Measurements from ENCODE around the gene MPND.

DNA sequence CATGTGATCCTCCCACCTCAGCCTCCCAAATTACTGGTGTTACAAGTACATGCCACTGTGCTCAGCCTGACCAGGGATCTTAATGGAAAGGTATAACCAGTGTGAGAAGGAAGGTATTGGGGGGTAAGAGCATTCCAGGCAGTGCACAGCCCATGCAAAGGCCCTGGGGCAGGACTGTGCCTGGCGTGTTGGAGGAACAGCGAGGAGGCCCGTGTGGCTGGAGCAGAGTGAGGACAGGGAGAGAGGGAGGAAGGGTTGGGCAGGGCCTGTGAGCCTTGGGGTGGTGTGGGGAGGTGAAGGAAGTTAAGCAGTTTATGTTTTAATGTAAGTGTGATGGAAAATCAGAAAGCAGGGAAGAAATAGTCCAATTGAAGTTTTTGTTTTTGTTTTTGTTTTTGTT is 42.8 kb upstream of the MPND start:
- TF ChIP-seq, protein P1, sequence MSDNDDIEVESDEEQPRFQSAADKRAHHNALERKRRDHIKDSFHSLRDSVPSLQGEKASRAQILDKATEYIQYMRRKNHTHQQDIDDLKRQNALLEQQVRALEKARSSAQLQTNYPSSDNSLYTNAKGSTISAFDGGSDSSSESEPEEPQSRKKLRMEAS (IDR thresholded peaks at IDR 0.05), result no peak
- TF ChIP-seq POLR2A (IDR thresholded peaks at IDR 0.05; ENCODE audit: insufficient read depth in 1 of 2, low read depth in 2 of 2, low read length in 2 of 2) (no peak), EED (CRISPR knock-in tag; IDR thresholded peaks at IDR 0.05) (no peak), YY1 (IDR thresholded peaks at IDR 0.05; ENCODE audit: insufficient read depth, insufficient replicate concordance, low read depth, low read length) (no peak), CREM (IDR thresholded peaks at IDR 0.05) (no peak), CREM (CRISPR knock-in tag; IDR thresholded peaks at IDR 0.05) (no peak), NBN (conservative IDR thresholded peaks at IDR 0.05) (no peak), TCF12 (IDR thresholded peaks at IDR 0.05) (no peak), TCF12 (CRISPR knock-in tag; IDR thresholded peaks at IDR 0.05) (no peak), SETDB1 (CRISPR knock-in tag; IDR thresholded peaks at IDR 0.05; ENCODE audit: borderline replicate concordance) (no peak)
- TF ChIP-seq, protein P2, sequence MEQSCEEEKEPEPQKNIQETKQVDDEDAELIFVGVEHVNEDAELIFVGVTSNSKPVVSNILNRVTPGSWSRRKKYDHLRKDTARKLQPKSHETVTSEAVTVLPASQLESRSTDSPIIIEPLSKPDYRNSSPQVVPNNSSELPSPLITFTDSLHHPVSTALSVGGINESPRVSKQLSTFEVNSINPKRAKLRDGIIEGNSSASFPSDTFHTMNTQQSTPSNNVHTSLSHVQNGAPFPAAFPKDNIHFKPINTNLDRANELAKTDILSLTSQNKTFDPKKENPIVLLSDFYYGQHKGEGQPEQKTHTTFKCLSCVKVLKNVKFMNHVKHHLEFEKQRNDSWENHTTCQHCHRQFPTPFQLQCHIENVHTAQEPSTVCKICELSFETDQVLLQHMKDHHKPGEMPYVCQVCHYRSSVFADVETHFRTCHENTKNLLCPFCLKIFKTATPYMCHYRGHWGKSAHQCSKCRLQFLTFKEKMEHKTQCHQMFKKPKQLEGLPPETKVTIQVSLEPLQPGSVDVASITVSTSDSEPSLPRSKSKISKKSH (CRISPR knock-in tag; IDR thresholded peaks at IDR 0.05; ENCODE audit: borderline replicate concordance), result no peak
- TF ChIP-seq, protein P3, sequence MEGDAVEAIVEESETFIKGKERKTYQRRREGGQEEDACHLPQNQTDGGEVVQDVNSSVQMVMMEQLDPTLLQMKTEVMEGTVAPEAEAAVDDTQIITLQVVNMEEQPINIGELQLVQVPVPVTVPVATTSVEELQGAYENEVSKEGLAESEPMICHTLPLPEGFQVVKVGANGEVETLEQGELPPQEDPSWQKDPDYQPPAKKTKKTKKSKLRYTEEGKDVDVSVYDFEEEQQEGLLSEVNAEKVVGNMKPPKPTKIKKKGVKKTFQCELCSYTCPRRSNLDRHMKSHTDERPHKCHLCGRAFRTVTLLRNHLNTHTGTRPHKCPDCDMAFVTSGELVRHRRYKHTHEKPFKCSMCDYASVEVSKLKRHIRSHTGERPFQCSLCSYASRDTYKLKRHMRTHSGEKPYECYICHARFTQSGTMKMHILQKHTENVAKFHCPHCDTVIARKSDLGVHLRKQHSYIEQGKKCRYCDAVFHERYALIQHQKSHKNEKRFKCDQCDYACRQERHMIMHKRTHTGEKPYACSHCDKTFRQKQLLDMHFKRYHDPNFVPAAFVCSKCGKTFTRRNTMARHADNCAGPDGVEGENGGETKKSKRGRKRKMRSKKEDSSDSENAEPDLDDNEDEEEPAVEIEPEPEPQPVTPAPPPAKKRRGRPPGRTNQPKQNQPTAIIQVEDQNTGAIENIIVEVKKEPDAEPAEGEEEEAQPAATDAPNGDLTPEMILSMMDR (CRISPR knock-in tag; IDR thresholded peaks at IDR 0.05), result no peak
- TF ChIP-seq, protein P4, sequence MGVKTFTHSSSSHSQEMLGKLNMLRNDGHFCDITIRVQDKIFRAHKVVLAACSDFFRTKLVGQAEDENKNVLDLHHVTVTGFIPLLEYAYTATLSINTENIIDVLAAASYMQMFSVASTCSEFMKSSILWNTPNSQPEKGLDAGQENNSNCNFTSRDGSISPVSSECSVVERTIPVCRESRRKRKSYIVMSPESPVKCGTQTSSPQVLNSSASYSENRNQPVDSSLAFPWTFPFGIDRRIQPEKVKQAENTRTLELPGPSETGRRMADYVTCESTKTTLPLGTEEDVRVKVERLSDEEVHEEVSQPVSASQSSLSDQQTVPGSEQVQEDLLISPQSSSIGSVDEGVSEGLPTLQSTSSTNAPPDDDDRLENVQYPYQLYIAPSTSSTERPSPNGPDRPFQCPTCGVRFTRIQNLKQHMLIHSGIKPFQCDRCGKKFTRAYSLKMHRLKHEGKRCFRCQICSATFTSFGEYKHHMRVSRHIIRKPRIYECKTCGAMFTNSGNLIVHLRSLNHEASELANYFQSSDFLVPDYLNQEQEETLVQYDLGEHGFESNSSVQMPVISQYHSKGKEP (CRISPR knock-in tag; IDR thresholded peaks at IDR 0.05), result no peak
- TF ChIP-seq, protein P5, sequence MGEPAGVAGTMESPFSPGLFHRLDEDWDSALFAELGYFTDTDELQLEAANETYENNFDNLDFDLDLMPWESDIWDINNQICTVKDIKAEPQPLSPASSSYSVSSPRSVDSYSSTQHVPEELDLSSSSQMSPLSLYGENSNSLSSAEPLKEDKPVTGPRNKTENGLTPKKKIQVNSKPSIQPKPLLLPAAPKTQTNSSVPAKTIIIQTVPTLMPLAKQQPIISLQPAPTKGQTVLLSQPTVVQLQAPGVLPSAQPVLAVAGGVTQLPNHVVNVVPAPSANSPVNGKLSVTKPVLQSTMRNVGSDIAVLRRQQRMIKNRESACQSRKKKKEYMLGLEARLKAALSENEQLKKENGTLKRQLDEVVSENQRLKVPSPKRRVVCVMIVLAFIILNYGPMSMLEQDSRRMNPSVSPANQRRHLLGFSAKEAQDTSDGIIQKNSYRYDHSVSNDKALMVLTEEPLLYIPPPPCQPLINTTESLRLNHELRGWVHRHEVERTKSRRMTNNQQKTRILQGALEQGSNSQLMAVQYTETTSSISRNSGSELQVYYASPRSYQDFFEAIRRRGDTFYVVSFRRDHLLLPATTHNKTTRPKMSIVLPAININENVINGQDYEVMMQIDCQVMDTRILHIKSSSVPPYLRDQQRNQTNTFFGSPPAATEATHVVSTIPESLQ (CRISPR knock-in tag; conservative IDR thresholded peaks at IDR 0.05), result no peak

Measured in HepG2 (cell line).